HepG2 (cell line): Measurements from ENCODE around the gene GUCA1A. TPM values are rescaled to one million over a fixed set of nuclear protein-coding genes. Genes with fewer than 3 reads are reported as not detected.

Experiments
- ARID2 ChIP-seq: sonication (generic); formaldehyde crosslinking; IDR thresholded peaks from 2 replicates; pipeline ENCODE4 v1.8.1; 2022; ENCODE audit warnings: mild to moderate bottlenecking, missing genetic modification reagents, borderline replicate concordance
- BORCS8-MEF2B ChIP-seq: sonication (generic); formaldehyde crosslinking; IDR thresholded peaks from 2 replicates; pipeline ENCODE4 v1.8.0; 2022; ENCODE audit warnings: mild to moderate bottlenecking, missing genetic modification reagents
- CHD4 ChIP-seq: fragments of 200-600 bp; sonication (generic); IDR thresholded peaks from 2 replicates; pipeline ENCODE4 v1.7.0; 2017; ENCODE audit warnings: mild to moderate bottlenecking, low read length, borderline replicate concordance
- ELF1 ChIP-seq: sonication (generic); formaldehyde crosslinking; IDR thresholded peaks from 2 replicates; pipeline ENCODE4 v1.4.0; 2020; ENCODE audit warnings: missing genetic modification reagents
- HIC2 ChIP-seq: sonication (generic); formaldehyde crosslinking; IDR thresholded peaks from 2 replicates; pipeline ENCODE4 v1.9.0; 2022; ENCODE audit warnings: low read depth, missing genetic modification reagents
- KLF11 ChIP-seq: IDR thresholded peaks from 2 replicates; pipeline ENCODE4 v1.6.1; 2016; ENCODE audit warnings: missing compliant biosample characterization
- MLX ChIP-seq: IDR thresholded peaks from 2 replicates; pipeline ENCODE4 v1.6.1; 2016
- MXD1 ChIP-seq: sonication (generic); formaldehyde crosslinking; IDR thresholded peaks from 2 replicates; pipeline ENCODE4 v1.4.0; 2020; ENCODE audit warnings: mild to moderate bottlenecking, missing genetic modification reagents
- NFATC3 ChIP-seq: sonication (generic); formaldehyde crosslinking; IDR thresholded peaks from 2 replicates; pipeline ENCODE4 v1.5.1; 2020; ENCODE audit warnings: mild to moderate bottlenecking, missing genetic modification reagents
- POGZ ChIP-seq: sonication (generic); formaldehyde crosslinking; IDR thresholded peaks from 2 replicates; pipeline ENCODE4 v1.4.0; 2020; ENCODE audit warnings: mild to moderate bottlenecking, missing genetic modification reagents
- RBM22 ChIP-seq: fragments of 200-400 bp; formaldehyde crosslinking; optimal IDR thresholded peaks from 2 replicates; pipeline ENCODE3; 2017; ENCODE audit warnings: mild to moderate bottlenecking, low read length, moderate library complexity
- SMAD9 ChIP-seq: sonication (generic); formaldehyde crosslinking; IDR thresholded peaks from 2 replicates; pipeline ENCODE4 v1.5.1; 2020; ENCODE audit warnings: mild to moderate bottlenecking, missing genetic modification reagents
- TBL1XR1 ChIP-seq: fragments of 150-350 bp; IDR thresholded peaks from 2 replicates; pipeline ENCODE4 v1.6.1; 2014; ENCODE audit warnings: borderline replicate concordance, low read length; ENCODE audit not compliant: partially characterized antibody
- THAP11 ChIP-seq: IDR thresholded peaks from 2 replicates; pipeline ENCODE4 v1.6.1; 2016; ENCODE audit warnings: missing biosample characterization, missing genetic modification reagents
- ZBTB7A ChIP-seq: sonication (generic); formaldehyde crosslinking; IDR thresholded peaks from 2 replicates; pipeline ENCODE4 v1.8.0; 2022; ENCODE audit warnings: mild to moderate bottlenecking, missing genetic modification reagents
- ZFX ChIP-seq: sonication (generic); formaldehyde crosslinking; IDR thresholded peaks from 2 replicates; pipeline ENCODE4 v1.4.0; 2020; ENCODE audit warnings: mild to moderate bottlenecking, low read depth, missing genetic modification reagents, moderate library complexity
- ZNF329 ChIP-seq: sonication (generic); formaldehyde crosslinking; IDR thresholded peaks from 2 replicates; pipeline ENCODE4 v1.9.0; 2021; ENCODE audit warnings: low read depth, mild to moderate bottlenecking, missing genetic modification reagents
- ZNF556 ChIP-seq: sonication (generic); formaldehyde crosslinking; IDR thresholded peaks from 2 replicates; pipeline ENCODE4 v1.4.0; 2020; ENCODE audit warnings: mild to moderate bottlenecking, missing genetic modification reagents, borderline replicate concordance
- ZNF589 ChIP-seq: sonication (generic); formaldehyde crosslinking; conservative IDR thresholded peaks from 2 replicates; pipeline ENCODE4 v1.8.0; 2022; ENCODE audit warnings: mild to moderate bottlenecking, moderate library complexity, missing genetic modification reagents
- ZNF749 ChIP-seq: sonication (generic); formaldehyde crosslinking; IDR thresholded peaks from 2 replicates; pipeline ENCODE4 v1.8.0; 2022; ENCODE audit warnings: mild to moderate bottlenecking, missing genetic modification reagents, moderate library complexity, borderline replicate concordance
- ZNF772 ChIP-seq: sonication (generic); formaldehyde crosslinking; IDR thresholded peaks from 2 replicates; pipeline ENCODE4 v1.5.0; 2020; ENCODE audit warnings: mild to moderate bottlenecking, missing genetic modification reagents
- polyA plus RNA-seq, 8 experiments: library from polyadenylated mRNA; depleted of rRNA in 3 of 8; stranded (reverse) in 7 of 8; unstranded in 1 of 8; fragments of >200 nt; fragmentation: Illumina TruSeq in 4 of 8; extraction: Trizol in 4 of 8; gene quantifications; 2 replicates each; pipeline versions ENCODE4 v1.2.1 to v1.2.3, GENCODE V29; 2011 to 2016; ENCODE audit warnings: low read depth in 4 of 8, missing spikeins in 1 of 8, mixed read lengths in 1 of 8; ENCODE audit not compliant: insufficient read depth in 1 of 8
- total RNA-seq, 5 experiments: library from RNA; depleted of rRNA; stranded (reverse); fragments of >200 nt; fragmentation: Illumina TruSeq; extraction: Trizol; gene quantifications; 2 replicates each; pipeline ENCODE4 v1.2.3, GENCODE V29; 2016; ENCODE audit warnings: low read depth in 1 of 5
- TF ChIP-seq, protein P1 (sequence below): sonication (generic); formaldehyde crosslinking; IDR thresholded peaks from 2 replicates; pipeline ENCODE4 v1.5.0; 2020; ENCODE audit warnings: mild to moderate bottlenecking, missing genetic modification reagents
- TF ChIP-seq, protein P2 (sequence below): sonication (generic); formaldehyde crosslinking; IDR thresholded peaks from 2 replicates; pipeline ENCODE4 v1.5.1; 2020; ENCODE audit warnings: missing genetic modification reagents, mild to moderate bottlenecking, borderline replicate concordance

Gene GUCA1A
- total and polyA plus RNA-seq, 2 of the 13 experiments (the other 11 are each of a cell fraction or from before 2014, with no cell fraction given): not detected

DNA sequence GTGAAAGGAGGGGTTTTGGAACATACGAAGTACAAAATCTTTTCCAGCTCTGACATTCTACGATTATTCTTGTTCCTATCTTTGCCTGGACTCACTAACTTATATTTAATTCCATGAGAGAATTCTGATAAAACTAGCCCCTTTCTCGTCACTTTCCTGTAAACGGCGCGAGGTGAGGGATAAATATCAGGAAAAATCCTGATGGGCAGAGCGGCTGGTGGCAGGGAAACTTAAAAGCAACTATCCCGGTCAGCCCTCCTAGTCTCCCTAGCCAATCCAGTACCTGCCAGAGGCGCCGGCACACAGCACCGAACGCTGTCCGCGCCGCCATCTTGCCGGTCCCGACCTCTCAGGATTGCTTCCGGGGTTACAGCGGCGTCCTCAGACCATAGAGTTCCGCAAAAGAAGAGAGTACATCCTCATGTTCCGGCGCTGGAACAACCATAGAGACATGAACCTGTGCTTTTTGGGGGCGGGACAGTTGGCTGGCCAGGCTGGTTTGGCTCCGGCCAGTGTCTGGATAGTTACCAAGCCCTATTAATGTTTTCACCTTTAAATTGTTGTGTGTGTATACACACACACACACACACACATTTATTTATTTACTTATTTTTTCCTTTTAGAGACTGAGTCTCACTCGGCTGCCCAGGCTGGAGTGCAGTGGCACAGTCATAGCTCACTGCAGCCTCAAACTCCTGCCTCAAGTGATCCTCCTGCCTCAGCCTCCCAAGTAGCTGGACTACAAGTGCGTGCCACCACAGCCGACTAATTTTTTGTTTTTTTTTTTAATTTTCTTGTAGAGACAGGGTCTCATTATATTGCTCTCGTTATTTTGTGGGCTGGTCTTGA is 44.6 kb downstream of the GUCA1A start, which contains the start of gene MRPS10 (continued):
- TF ChIP-seq MLX (CRISPR knock-in tag) (no peak; the same call in 1 of the 2 replicates), KLF11 (CRISPR knock-in tag) (no peak), POGZ (CRISPR knock-in tag) (peak; percentile 84), HIC2 (CRISPR knock-in tag) (no peak), ZFX (CRISPR knock-in tag) (peak; percentile 72), BORCS8-MEF2B (CRISPR knock-in tag) (peak; percentile 84), THAP11 (peak; percentile 97), NFATC3 (CRISPR knock-in tag) (no peak), MXD1 (CRISPR knock-in tag) (no peak), ZNF749 (CRISPR knock-in tag) (no peak), TBL1XR1 (peak; percentile 69), ARID2 (CRISPR knock-in tag) (no peak), RBM22 (no peak), ZBTB7A (CRISPR knock-in tag) (no peak), ZNF589 (CRISPR knock-in tag) (0 out of 2 replicates have a peak, but pooled peaks have one; percentile 23), ELF1 (CRISPR knock-in tag) (peak; percentile 89), CHD4 (no peak; the same call in 1 of the 2 replicates), SMAD9 (CRISPR knock-in tag) (no peak), ZNF772 (CRISPR knock-in tag) (no peak), ZNF329 (CRISPR knock-in tag) (no peak), ZNF556 (CRISPR knock-in tag) (no peak; the same call in 1 of the 2 replicates)
- TF ChIP-seq, protein P1, sequence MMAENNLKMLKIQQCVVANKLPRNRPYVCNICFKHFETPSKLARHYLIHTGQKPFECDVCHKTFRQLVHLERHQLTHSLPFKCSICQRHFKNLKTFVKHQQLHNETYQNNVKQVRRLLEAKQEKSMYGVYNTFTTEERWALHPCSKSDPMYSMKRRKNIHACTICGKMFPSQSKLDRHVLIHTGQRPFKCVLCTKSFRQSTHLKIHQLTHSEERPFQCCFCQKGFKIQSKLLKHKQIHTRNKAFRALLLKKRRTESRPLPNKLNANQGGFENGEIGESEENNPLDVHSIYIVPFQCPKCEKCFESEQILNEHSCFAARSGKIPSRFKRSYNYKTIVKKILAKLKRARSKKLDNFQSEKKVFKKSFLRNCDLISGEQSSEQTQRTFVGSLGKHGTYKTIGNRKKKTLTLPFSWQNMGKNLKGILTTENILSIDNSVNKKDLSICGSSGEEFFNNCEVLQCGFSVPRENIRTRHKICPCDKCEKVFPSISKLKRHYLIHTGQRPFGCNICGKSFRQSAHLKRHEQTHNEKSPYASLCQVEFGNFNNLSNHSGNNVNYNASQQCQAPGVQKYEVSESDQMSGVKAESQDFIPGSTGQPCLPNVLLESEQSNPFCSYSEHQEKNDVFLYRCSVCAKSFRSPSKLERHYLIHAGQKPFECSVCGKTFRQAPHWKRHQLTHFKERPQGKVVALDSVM (CRISPR knock-in tag): peak; percentile 99
- TF ChIP-seq, protein P2, sequence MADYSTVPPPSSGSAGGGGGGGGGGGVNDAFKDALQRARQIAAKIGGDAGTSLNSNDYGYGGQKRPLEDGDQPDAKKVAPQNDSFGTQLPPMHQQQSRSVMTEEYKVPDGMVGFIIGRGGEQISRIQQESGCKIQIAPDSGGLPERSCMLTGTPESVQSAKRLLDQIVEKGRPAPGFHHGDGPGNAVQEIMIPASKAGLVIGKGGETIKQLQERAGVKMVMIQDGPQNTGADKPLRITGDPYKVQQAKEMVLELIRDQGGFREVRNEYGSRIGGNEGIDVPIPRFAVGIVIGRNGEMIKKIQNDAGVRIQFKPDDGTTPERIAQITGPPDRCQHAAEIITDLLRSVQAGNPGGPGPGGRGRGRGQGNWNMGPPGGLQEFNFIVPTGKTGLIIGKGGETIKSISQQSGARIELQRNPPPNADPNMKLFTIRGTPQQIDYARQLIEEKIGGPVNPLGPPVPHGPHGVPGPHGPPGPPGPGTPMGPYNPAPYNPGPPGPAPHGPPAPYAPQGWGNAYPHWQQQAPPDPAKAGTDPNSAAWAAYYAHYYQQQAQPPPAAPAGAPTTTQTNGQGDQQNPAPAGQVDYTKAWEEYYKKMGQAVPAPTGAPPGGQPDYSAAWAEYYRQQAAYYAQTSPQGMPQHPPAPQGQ (CRISPR knock-in tag): no peak
